Mammary epithelial cell (primary cell): ENCODE results near the gene LSM14A.

ENCODE experiments used
- CTCF ChIP-seq, 2 donors: IDR thresholded peaks in 1 of 2; conservative IDR thresholded peaks in 1 of 2; 2 replicates each; pipeline ENCODE4 v1.5.1; 2011 to 2012; ENCODE audit warnings: inconsistent platforms in 2 of 2, low read length in 2 of 2, mild to moderate bottlenecking in 2 of 2, control low read depth in 1 of 2, low read depth in 1 of 2; ENCODE audit not compliant: insufficient read depth in 1 of 2; ENCODE audit errors: extremely low read depth in 1 of 2
- EZH2 ChIP-seq: IDR thresholded peaks from 2 replicates; pipeline ENCODE4 v1.6.1; 2012; ENCODE audit warnings: low read length, inconsistent platforms, borderline replicate concordance

- TF ChIP-seq CTCF (conservative IDR thresholded peaks at IDR 0.05 in 1 of 2, IDR thresholded peaks at IDR 0.05 in 1 of 2; ENCODE audit: extremely low read depth in 1 of 2, insufficient read depth in 1 of 2, low read depth in 1 of 2, low read length in 2 of 2) (no peak), EZH2 (no peak)
Observed at GRCh38 chr19:34218818-34219164, 46.5 kb downstream of the LSM14A start.
